PFSK-1 (cell line): ENCODE measurements around the gene PPP2R2D.

Experiments used
- POLR2AphosphoS5 ChIP-seq: IDR thresholded peaks from 2 replicates; pipeline ENCODE4 v1.6.1; 2012; ENCODE audit warnings: low read depth, mild to moderate bottlenecking, control low read depth, low read length, moderate library complexity
- TAF1 ChIP-seq: IDR thresholded peaks from 2 replicates; pipeline ENCODE4 v1.6.1; 2012; ENCODE audit warnings: low read length, control low read depth, borderline replicate concordance; ENCODE audit not compliant: insufficient read depth

- TF ChIP-seq POLR2AphosphoS5 = no peak
- no peak for TF ChIP-seq TAF1
These were observed 22.4 kb downstream of the PPP2R2D start for GRCh38 chr10:131923038-131923756.
